Omental fat pad (tissue), 4 donors: ENCODE data around the gene ZNF444. TPM values are rescaled to one million over a fixed set of nuclear protein-coding genes. Genes with fewer than 3 reads are reported as not detected.

Experiments
- ATAC-seq: fragments of 150-250 bp; one replicate; pipeline ENCODE4 v1.9.1; 2016; ENCODE audit warnings: mild to moderate bottlenecking, moderate library complexity; ENCODE audit not compliant: low FRiP score
- DNase-seq: peaks from one replicate; pipeline ENCODE4 v3.0.0-alpha.2; 2019; ENCODE audit warnings: low spot score
- total RNA-seq, 4 donors: library from RNA; depleted of rRNA; stranded (reverse); fragments of >200 nt; gene quantifications; one replicate each; pipeline ENCODE4 v1.1.0, GENCODE V29; 2016
- TF ChIP-seq, protein P1 (sequence below), 3 donors: fragments of 450-650 bp; IDR thresholded peaks; one replicate each; pipeline ENCODE4 v1.5.1; 2016 to 2017; ENCODE audit warnings: antibody characterized with exemption in 3 of 3, mild to moderate bottlenecking in 3 of 3, moderate library complexity in 2 of 3

Gene ZNF444
- total RNA-seq, 4 donors from 2014 or later, result 10.4 to 14.2 (median 13.1) TPM

- TF ChIP-seq, protein P1, sequence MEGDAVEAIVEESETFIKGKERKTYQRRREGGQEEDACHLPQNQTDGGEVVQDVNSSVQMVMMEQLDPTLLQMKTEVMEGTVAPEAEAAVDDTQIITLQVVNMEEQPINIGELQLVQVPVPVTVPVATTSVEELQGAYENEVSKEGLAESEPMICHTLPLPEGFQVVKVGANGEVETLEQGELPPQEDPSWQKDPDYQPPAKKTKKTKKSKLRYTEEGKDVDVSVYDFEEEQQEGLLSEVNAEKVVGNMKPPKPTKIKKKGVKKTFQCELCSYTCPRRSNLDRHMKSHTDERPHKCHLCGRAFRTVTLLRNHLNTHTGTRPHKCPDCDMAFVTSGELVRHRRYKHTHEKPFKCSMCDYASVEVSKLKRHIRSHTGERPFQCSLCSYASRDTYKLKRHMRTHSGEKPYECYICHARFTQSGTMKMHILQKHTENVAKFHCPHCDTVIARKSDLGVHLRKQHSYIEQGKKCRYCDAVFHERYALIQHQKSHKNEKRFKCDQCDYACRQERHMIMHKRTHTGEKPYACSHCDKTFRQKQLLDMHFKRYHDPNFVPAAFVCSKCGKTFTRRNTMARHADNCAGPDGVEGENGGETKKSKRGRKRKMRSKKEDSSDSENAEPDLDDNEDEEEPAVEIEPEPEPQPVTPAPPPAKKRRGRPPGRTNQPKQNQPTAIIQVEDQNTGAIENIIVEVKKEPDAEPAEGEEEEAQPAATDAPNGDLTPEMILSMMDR (IDR thresholded peaks at IDR 0.05), result no peak
- no peak for ATAC-seq
- DNase-seq, result no peak
Measured at GRCh38 chr19:56124578-56124977, 16.5 kb upstream of the ZNF444 start.

DNA sequence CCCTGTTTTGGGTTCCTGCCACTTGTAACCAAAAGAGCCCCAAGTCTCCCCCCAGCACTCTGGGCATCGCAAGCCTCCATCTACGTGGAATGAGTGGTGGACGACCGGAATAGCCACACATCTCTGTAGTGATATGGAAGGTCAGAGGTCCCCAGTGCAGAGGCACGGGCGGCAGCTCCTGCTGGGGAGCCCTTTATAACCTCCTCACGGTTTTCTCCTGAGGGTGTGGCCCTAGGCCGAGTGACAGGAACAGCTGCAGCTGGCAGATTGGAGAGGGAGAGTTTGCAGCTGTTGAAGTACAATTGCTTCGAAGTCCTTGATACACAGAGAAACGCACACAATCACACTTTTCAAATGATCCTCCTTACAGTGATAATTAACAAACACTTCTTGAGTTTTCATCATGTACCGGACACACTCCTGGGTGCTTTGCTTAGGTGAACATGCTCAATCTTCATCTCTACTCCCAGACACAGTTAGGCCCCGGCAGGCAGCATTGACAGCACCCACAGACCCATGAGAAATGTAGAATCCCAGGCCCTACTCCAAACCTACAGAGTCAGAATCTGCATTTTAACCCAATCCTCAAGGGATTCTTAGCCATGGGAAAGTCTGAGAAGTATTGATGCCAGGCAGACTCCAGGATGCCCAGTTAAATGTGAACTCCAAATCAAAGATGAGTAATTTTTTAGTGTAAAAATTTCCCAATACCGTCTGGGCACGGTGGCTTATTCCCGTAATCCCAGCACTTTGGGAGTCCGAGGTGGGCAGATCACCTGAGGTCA is 15.1 kb upstream of the ZNF444 start:
- ATAC-seq (no peak), DNase-seq (no peak)
- TF ChIP-seq, protein P1 (IDR thresholded peaks at IDR 0.05), result no peak

DNA sequence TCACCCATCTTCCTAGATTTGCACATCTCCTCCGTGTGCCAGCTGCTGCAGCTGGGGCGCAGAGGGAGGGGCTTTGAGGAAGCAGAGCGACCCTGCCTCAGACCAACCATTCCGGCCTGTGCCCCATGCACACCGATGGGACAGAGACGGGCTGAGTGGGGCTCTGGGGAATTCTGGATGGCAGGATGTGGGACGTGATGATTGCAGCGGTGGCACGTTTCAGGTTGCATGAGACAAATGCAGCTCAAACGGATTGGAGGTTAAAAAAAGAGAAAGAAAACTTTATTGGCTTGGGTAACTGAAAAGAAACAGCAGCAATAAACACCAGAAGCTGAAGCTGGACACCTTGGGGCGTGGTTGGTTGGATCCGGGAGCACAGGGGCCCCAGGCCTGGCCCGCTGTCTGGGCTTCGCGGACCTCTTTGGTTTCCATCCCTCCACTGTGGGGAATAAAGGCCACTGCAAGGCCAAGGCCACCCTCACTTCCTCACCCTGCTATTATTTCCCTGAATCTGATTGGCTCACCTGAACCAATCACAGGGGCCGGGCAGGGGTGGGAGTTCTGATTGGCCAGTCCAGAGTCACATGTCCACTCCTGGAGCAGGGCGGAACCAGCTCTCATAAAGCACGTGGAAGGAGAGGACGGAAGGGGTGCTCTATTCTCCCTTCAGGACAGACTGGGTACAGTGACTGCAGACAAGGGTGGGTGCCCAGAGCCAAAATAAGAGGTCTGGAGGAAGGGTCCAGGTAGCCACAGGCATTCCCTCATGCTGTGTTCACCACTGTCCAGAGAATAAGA is 13.9 kb upstream of the ZNF444 start:
- ATAC-seq, result no peak
- DNase-seq, result no peak
- TF ChIP-seq, protein P1 (IDR thresholded peaks at IDR 0.05), result no peak

DNA sequence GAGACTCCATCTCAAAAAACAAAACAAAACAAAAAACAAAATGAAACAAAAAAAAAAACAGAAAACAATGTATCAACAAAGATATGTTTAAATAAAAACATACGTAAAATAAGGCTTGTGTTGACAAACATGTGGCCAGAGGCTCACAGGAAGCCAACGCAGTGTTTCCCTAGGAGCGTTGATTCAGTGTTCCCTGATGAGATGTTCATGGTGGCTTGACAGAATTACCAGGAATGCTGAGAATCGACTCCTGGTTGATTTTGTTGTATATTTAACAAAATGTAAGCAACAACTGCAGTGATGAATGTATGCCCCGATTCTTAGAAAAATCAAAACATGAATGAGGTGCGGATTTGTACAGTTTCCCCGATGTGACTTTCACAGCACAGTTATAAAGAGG is 11.1 kb upstream of the ZNF444 start:
- DNase-seq (no peak), ATAC-seq (no peak)
- TF ChIP-seq, protein P1 (IDR thresholded peaks at IDR 0.05), result no peak

- ATAC-seq (no peak), DNase-seq (no peak)
- TF ChIP-seq, protein P1 (IDR thresholded peaks at IDR 0.05), result no peak
Measured at GRCh38 chr19:56131651-56132050, 9.4 kb upstream of the ZNF444 start.

GRCh38 chr19:56132316-56132822 is 8.7 kb upstream of the ZNF444 start:
- ATAC-seq (peak; percentile 81), DNase-seq (no peak)
- TF ChIP-seq, protein P1 (IDR thresholded peaks at IDR 0.05), result no peak
